Measurements from ENCODE around the gene OGFOD2.
A peak's percentile ranks its signal among the peaks of the same experiment; 100 is the strongest.

OGFOD2 gene

DNA sequence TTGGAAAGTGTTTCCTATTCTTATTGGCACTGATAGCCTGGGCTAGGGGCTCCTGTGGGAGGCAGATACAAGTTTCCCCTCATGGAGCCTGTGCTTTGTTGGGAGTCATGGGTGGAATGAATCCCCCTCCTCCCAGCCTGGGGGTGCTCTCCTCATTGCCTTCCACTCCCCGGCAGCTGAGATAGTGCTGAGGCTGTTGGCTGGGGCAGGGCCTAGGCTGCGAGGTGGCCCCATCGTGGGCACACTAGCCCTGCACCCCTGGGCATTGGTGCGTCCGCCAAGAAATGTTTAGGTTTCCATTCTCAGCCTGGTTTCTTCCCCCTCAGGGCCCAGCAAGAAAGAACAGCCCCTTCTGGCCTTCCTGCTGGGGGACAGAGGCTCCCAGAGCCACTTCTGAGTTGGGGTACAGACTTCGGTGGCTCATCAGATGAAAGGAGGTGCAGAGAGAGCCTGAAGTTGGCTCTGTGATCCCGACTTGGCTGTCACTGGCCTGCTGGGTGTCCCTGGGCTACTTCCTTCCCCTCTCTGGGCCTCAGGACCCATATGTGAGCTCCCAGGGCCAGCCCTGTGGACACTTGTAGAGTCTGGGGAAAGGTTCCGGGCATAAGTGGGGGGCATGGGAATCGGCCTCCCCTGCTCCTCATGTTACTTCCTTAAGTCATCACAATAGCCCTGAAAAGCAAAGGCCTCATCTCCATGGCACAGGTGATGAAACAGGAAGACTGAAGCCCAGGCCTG, 2.8 kb downstream of the OGFOD2 start:
- no peak for DNase-seq

DNA sequence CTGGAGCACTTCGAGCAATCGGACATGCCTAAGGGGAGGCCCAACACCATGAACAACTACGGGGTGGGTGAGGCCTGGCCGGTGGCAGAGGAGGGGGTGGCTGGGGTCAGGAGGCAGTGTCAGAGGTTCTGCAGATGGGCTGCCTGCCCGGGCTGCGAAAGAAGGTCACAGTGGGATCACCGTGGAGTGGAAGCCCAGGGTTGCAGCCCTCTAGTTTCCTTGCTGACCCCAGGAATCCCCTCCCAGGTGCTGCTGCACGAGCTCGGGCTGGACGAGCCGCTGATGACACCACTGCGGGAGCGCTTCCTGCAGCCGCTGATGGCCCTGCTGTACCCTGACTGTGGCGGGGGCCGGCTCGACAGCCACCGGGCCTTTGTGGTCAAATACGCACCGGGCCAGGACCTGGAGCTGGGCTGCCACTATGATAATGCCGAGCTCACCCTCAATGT, 3.5 kb downstream of the OGFOD2 start:
- DNase-seq: no peak

GRCh38 chr12:122979001-122979907, 4.2 kb downstream of the OGFOD2 start:
- no peak for DNase-seq

DNA sequence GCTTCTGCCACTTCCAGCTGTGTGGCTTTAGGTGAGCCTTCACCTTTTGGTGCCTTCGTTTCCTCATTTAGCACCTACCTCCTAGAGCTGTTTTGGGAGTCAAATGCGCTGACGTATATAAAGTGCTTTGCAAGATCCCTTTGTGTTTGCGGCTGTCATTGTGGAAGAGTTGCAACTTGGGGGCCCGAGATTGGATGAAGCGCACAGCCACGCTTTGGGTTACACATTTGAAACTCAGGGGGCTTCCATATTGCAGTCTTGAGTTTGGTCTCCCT, 4.8 kb downstream of the OGFOD2 start:
- DNase-seq: no peak

DNA sequence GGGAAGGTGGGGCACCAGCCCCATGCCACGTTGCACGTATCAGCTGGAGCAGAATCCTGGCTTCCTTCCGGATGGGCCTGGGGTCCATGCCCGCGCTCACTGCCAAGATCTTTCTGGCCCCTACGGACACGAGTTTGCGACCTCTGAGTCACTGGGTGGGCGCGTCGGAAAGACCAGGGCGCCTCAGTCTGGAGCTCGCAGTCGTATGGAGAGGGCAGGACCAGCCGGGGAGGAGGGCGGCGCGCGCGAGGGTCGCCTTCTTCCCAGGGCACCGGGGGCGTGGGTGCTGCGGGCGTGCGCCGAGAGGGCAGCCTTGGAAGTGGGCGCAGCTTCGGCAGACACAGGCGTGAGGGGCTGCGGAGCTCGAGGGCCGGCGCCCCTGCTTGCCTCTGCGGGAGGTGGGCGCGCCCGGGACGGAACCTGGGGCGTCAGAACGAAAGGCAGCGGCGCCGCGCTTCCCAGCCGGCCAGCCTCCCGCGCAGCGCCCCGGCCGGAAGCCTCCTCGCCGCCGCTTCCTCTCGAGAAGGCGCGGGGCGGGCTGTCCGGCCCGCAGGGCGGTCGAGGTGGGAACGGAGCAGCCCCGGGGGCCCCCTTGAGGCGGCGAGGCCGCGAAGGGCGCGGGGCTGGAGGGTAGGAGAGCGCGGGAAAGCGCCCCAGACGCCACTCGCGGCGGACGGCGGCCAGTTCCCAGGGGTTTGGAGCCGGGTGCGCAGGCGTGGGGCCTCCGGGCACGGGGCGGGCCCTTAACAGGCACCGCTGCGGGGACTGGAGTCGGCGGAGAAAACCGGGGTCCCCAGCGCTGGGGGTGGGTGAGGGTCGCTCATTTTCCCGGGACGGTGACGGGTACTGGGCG, 5.4 kb downstream of the OGFOD2 start, which contains the start of gene ARL6IP4:
TSS of gene ARL6IP4 (plus strand) at position 499 of the 853 bp plus-strand sequence. CDS start 459 bp downstream, outside the sequence.
- peak; percentile 75 for DNase-seq

GRCh38 chr12:122981036-122981471, 6.0 kb downstream of the OGFOD2 start:
- DNase-seq: no peak

DNA sequence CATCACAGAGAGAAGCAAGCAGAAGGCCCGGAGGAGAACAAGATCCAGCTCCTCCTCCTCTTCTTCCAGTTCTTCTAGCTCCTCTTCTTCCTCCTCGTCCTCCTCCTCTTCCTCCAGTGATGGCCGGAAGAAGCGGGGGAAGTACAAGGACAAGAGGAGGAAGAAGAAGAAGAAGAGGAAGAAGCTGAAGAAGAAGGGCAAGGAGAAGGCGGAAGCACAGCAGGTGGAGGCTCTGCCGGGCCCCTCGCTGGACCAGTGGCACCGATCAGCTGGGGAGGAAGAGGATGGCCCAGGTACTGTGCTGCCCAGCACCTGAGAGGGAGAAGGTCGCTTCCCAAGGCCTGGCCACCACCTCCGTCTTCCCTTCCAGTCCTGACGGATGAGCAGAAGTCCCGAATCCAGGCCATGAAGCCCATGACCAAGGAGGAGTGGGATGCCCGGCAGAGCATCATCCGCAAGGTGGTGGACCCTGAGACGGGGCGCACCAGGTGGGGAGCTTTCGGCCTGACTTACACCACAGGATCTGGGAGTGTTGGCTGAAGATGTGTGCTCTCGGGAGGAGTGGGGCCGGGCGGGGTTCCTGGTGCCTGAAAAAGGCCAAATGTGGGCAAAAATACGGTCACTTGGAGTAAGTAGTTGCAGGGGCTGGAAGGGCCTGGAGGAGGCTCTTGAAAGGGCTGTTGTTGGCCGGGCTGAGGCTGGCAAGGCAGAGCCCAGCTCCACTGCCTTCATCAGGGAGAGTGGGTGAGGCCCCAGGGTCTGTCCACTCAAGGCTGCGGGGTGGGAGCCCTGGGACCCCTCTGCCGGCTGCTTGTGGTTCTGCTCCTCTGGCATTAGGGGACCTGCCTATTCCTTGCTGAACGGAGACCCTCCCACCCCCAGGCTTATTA, 6.8 kb downstream of the OGFOD2 start:
- no peak for DNase-seq

- DNase-seq: no peak
These were observed 7.4 kb downstream of the OGFOD2 start for GRCh38 chr12:122982477-122982815.

DNA sequence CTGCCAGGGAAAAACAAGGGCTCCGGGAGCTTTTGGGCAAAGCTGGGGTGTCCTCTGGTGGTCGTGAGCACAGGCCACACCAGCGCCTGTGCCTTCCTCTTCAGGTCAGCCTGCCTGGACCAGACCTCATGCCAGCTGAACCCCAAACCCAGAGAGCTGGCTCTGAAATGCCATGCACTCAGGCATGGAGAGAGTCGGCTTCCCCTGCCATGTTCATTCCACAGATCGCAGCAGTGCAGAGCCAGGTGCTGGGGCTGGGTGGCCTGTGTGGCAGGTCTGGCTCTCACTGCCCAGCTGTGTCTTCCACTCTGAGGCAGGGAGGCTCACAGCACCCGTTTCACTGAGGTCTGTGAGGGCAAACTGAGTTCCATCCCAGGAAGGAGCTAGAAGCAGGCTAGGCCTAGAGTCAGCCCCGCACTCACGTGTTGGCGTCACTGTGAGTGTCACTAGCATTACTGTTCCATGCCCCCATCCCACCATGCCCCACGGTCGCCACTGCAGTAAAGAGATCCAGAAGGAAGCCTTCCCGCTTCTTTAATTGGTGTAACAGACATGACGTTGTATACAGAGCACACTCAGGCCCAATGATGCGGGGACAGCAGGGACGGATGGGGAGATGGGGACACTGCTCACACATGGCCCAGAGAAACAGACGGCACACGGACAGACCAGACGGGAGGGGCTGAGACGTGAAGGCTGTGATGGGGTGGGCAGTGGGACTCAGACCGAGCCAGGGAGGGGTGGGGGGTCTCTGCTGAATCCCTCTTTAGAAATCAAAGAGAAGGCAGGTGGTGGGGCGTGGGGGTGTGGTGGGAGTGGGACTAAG, 8.1 kb downstream of the OGFOD2 start:
- DNase-seq: no peak

GRCh38 chr12:122983789-122984515, 8.9 kb downstream of the OGFOD2 start:
- no peak for DNase-seq

GRCh38 chr12:122984612-122985337, 9.7 kb downstream of the OGFOD2 start:
- DNase-seq: no peak

DNA sequence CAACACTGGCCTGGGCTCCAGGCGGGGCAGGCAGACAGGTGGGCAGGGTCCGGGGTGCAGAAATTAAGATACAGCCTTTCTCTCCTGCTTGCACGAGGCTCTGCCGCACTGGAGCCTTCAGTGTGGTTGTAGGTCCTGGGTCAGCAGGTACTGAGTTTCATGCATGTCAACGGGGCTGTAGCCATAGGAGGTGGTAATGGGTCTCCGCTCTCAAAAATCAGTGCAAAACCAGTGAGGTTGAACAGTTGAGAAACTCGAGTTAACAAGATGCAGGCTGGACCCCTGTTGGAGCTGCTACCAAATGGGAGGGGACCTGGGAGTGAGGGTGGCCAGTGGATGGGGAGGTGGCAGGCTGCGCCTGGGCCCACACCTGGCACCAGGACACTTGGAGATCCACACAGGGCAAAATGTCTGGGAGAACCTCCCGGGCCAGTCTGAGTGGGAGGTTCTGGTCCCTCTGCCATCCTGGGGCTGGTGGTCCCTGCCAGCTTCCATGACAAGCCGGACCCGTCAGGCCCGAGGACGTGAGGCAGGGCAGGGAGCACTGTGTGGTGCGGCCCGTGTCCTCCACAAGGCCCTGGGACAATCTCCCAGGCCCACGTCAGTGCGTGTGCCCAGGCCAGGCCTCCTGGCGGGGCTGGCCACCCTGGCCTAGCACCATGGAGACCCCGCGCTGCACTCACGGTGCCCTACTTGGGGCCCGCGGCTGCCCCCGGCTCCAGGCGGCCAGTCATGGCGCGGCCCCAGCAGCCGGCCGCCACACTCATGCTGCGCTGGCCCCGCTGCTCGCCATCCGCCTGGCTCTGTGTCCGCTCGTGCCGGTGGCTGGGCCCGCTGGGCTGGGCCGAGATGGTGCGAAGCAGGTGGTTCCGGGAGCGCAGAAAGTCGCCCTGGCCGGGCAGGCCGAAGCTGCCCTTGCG, 10.6 kb downstream of the OGFOD2 start:
- no peak for DNase-seq

GRCh38 chr12:122986258-122986871, 11.3 kb downstream of the OGFOD2 start:
- no peak for DNase-seq

DNA sequence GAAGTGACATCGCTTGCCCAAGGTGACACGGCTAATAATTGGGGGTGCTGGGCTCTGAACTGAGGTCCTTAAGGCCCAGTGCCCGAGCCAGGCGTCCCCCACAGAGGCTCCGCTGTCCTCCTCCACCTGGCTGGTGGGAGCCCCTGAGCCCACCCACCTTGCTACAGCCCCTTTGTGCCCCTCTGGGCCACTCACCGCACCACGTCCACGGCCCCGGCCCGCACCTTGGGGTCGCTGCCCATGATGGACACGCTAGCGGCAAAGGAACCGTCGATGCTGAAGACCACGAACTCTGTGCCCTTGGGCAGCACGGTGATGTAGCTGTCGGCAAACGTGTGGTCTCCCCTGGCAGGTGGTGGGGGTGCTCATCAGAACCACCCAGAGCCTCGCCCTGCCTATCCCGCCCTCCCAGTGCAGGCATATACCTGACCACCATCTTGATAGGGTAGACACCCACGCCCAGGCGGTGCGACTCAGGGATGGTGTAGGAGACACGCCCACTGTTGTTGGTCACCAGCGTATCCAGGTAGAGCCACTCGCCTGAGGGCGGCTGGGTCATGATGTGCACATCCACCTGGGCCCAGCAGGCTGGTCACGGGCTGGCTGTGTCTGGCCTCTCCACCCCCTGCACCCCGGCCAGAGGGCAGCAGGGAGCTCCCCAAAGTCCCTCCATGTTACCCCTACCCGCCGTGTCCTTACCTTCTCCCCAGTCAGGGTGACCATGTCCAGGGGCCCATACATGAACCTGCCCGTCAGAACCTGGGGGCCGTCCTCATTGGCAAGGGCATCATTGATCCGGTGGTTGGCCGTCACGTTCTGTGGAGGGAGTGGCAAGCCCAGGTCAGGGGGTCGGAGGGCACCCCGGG, 12.3 kb downstream of the OGFOD2 start:
- DNase-seq: no peak

DNA sequence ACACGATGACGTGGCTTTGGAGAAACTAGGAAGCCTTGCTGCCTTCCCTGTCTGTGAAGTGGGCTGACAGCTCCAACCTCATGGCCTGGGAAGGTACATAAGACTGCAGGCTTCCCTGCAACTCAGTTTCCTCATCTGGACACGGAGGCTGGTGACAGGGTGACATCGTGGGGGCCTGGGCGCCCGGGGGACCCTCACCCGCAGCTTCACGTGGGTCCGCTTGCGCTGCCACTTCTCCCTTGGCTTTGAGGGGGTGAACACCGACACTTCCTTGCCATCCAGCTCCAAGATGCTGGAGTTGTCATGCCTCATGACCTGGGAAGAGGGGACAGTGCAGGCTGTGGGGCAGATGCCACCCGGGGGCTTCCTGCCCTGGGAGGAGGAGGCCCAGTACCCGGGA, 13.0 kb downstream of the OGFOD2 start:
- DNase-seq: no peak

DNA sequence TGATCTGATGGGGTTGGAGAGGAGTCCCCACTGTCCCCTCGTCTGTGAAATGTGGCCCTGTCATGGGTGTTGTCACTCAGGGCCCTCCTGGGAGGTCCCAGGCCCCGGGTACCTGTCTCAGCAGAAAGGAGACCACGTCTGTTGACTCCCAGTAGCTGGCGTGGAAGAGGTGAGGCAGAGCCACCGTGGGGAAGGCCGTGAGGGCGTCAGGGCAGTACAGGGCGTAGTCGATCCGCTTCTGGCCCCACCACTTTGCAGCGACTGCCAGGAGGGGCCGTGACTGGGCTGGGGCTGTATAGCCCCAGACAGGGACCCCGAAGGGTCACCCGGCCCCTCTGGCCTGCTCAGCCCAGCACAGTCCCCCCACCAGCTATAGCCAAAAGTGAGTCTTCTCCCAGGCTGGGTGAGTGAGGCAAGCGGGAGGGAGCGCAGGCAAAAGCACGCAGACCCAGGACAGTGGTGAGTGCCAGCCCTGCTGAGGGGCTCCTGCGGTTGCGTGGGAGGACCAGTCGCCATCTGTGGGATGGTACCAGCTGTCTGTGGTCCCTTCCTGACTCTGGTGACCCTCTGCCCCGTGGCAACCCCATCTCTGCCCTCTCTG, 13.7 kb downstream of the OGFOD2 start:
- DNase-seq: no peak

Measured in fibroblast of skin of back (primary cell).